Epithelial cell of esophagus (primary cell): ENCODE results near the gene SLC22A23.

Source experiments
- DNase-seq: peaks from one replicate; pipeline ENCODE4 v3.0.0; 2010; ENCODE audit warnings: low read depth
- H3K4me3 ChIP-seq: 2 replicates; pipeline ENCODE4 v1.5.1; 2011; ENCODE audit warnings: mild to moderate bottlenecking, low read length, control low read depth
- CTCF ChIP-seq: IDR thresholded peaks from 2 replicates; pipeline ENCODE4 v1.5.1; 2011; ENCODE audit warnings: low read depth, mild to moderate bottlenecking, low read length, control low read depth, inconsistent platforms; ENCODE audit not compliant: insufficient read depth; ENCODE audit errors: missing control alignments

The SLC22A23 gene

GRCh38 chr6:3331971-3332370, 124.9 kb downstream of the SLC22A23 start:
- no peak for DNase-seq
- TF ChIP-seq CTCF, result no peak
- no peak overlapping the region for H3K4me3 ChIP-seq

- no peak overlapping the region for H3K4me3 ChIP-seq
- TF ChIP-seq CTCF, result no peak
- no peak for DNase-seq
These were observed 125.4 kb downstream of the SLC22A23 start for GRCh38 chr6:3331494-3331893.

- no peak overlapping the region for H3K4me3 ChIP-seq
- no peak for DNase-seq
- no peak for TF ChIP-seq CTCF
These were observed 126.7 kb downstream of the SLC22A23 start for GRCh38 chr6:3330199-3330598.

- no peak overlapping the region for H3K4me3 ChIP-seq
- DNase-seq, result no peak
- no peak for TF ChIP-seq CTCF
These were observed 127.3 kb downstream of the SLC22A23 start for GRCh38 chr6:3329393-3330051.

- DNase-seq, result no peak
- H3K4me3 ChIP-seq, result no peak overlapping the region
- TF ChIP-seq CTCF, result no peak
These were observed 128.1 kb downstream of the SLC22A23 start for GRCh38 chr6:3328796-3329195.

GRCh38 chr6:3328145-3328544, 128.7 kb downstream of the SLC22A23 start:
- no peak for TF ChIP-seq CTCF
- DNase-seq, result peak; percentile 62

GRCh38 chr6:3327403-3327802, 129.4 kb downstream of the SLC22A23 start:
- DNase-seq, result no peak
- H3K4me3 ChIP-seq, result no peak overlapping the region
- TF ChIP-seq CTCF, result no peak

More at GRCh38 chr6:3328145-3328544, 128.7 kb downstream of the SLC22A23 start:
- H3K4me3 ChIP-seq, result no peak overlapping the region
